H1 (cell line): ENCODE results near the gene RNF186.
"Not testable (repeated sequence)": the region's sequence is repeated elsewhere in the genome, so short reads cannot be mapped to it uniquely, and the experiment has no call there.

Experiments used
- BACH1 ChIP-seq: IDR thresholded peaks from 2 replicates; pipeline ENCODE4 v1.6.1; 2012; ENCODE audit warnings: low read length, improper control_type of control experiment
- CHD2 ChIP-seq: IDR thresholded peaks from 2 replicates; pipeline ENCODE4 v1.6.1; 2012; ENCODE audit warnings: low read length, improper control_type of control experiment
- CTCF ChIP-seq, 3 experiments: IDR thresholded peaks; 1 replicate in 2 of 3; 2 replicates in 1 of 3; pipeline versions ENCODE4 v1.5.1 to v1.6.1; 2011; ENCODE audit warnings: low read length in 3 of 3, mild to moderate bottlenecking in 3 of 3, inconsistent platforms in 2 of 3, low read depth in 1 of 3, moderate library complexity in 1 of 3; ENCODE audit not compliant: insufficient read depth in 1 of 3; ENCODE audit errors: control extremely low read depth in 1 of 3
- EZH2 ChIP-seq: fragments of 200-600 bp; sonication (generic); IDR thresholded peaks from 2 replicates; pipeline ENCODE4 v1.7.1; 2012; ENCODE audit warnings: low read depth, mild to moderate bottlenecking, moderate library complexity, low read length, inconsistent platforms; ENCODE audit not compliant: severe bottlenecking
- JUN ChIP-seq: IDR thresholded peaks from 2 replicates; pipeline ENCODE4 v1.6.1; 2011; ENCODE audit warnings: low read depth, mild to moderate bottlenecking, improper control_type of control experiment, low read length
- POLR2A ChIP-seq, 2 experiments: IDR thresholded peaks; 1 replicate in 1 of 2; 2 replicates in 1 of 2; pipeline ENCODE4 v1.6.1; 2011; ENCODE audit warnings: low read depth in 2 of 2, low read length in 2 of 2, mild to moderate bottlenecking in 2 of 2; ENCODE audit errors: control extremely low read depth in 1 of 2
- POLR2AphosphoS5 ChIP-seq: IDR thresholded peaks from 2 replicates; pipeline ENCODE4 v1.6.1; 2011; ENCODE audit warnings: low read depth, low read length
- RAD21 ChIP-seq, 2 experiments: IDR thresholded peaks in 1 of 2; conservative IDR thresholded peaks in 1 of 2; 2 replicates each; pipeline ENCODE4 v1.6.1; 2011; ENCODE audit warnings: low read depth in 2 of 2, low read length in 2 of 2, improper control_type of control experiment in 1 of 2, inconsistent platforms in 1 of 2, mild to moderate bottlenecking in 1 of 2, moderate library complexity in 1 of 2
- RFX5 ChIP-seq: IDR thresholded peaks from 2 replicates; pipeline ENCODE4 v1.6.1; 2011; ENCODE audit warnings: low read depth, low read length, improper control_type of control experiment, borderline replicate concordance
- SIN3A ChIP-seq, 2 experiments: IDR thresholded peaks in 1 of 2; conservative IDR thresholded peaks in 1 of 2; 2 replicates each; pipeline ENCODE4 v1.6.1; 2011 to 2012; ENCODE audit warnings: low read length in 2 of 2, improper control_type of control experiment in 1 of 2, low read depth in 1 of 2, mild to moderate bottlenecking in 1 of 2

GRCh38 chr1:19849307-19849706 lies 34.2 kb upstream of the RNF186 start:
- not testable (repeated sequence) for TF ChIP-seq CTCF (IDR thresholded peaks at IDR 0.05; ENCODE audit: control extremely low read depth in 1 of 3, insufficient read depth in 1 of 3, low read depth in 1 of 3, low read length in 3 of 3); RAD21 (IDR thresholded peaks at IDR 0.05 in 1 of 2, conservative IDR thresholded peaks at IDR 0.05 in 1 of 2; ENCODE audit: low read depth in 2 of 2, low read length in 2 of 2); EZH2; SIN3A (conservative IDR thresholded peaks at IDR 0.05 in 1 of 2, IDR thresholded peaks at IDR 0.05 in 1 of 2; ENCODE audit: low read depth in 1 of 2, low read length in 2 of 2); CHD2; JUN; POLR2A (IDR thresholded peaks at IDR 0.05; ENCODE audit: control extremely low read depth in 1 of 2, low read depth in 2 of 2, low read length in 2 of 2); POLR2AphosphoS5; BACH1; RFX5
